HCT116 (cell line): ENCODE measurements around the gene EXOSC9.

ENCODE experiments used
- EZH2 ChIP-seq: fragments of 200-600 bp; sonication (generic); IDR thresholded peaks from 2 replicates; pipeline ENCODE4 v1.6.1; 2017; ENCODE audit warnings: antibody characterized with exemption, mixed run types
- EZH2phosphoT487 ChIP-seq: fragments of 200-600 bp; IDR thresholded peaks from 2 replicates; pipeline ENCODE4 v1.6.1; 2018; ENCODE audit warnings: antibody characterized with exemption, borderline replicate concordance
- JUND ChIP-seq: IDR thresholded peaks from 2 replicates; pipeline ENCODE4 v1.6.1; 2012
- POLR2AphosphoS5 ChIP-seq: IDR thresholded peaks from 2 replicates; pipeline ENCODE4 v1.6.1; 2011; ENCODE audit warnings: mild to moderate bottlenecking, low read depth, low read length, moderate library complexity
- RAD21 ChIP-seq: IDR thresholded peaks from 2 replicates; pipeline ENCODE4 v1.6.1; 2012; ENCODE audit warnings: low read depth, mild to moderate bottlenecking
- SIN3A ChIP-seq: IDR thresholded peaks from 2 replicates; pipeline ENCODE4 v1.6.1; 2012; ENCODE audit warnings: low read depth
- SP1 ChIP-seq: IDR thresholded peaks from 2 replicates; pipeline ENCODE4 v1.6.1; 2012; ENCODE audit warnings: low read depth
- YY1 ChIP-seq: IDR thresholded peaks from 2 replicates; pipeline ENCODE4 v1.6.1; 2011; ENCODE audit warnings: low read length, low read depth, moderate library complexity, mild to moderate bottlenecking; ENCODE audit not compliant: insufficient replicate concordance; ENCODE audit errors: extremely low read depth
- ZNF274 ChIP-seq: fragments of 200-500 bp; sonication (Bioruptor generic); IDR thresholded peaks from 2 replicates; pipeline ENCODE4 v1.6.1; 2014; ENCODE audit warnings: mild to moderate bottlenecking, low read depth, low read length, inconsistent platforms
- TF ChIP-seq, protein P1 (sequence below), 3 experiments: fragments of 200-600 bp in 1 of 3; sonication (generic) in 1 of 3; IDR thresholded peaks in 2 of 3; conservative IDR thresholded peaks in 1 of 3; 2 replicates each; pipeline ENCODE4 v1.5.1; 2012 to 2017; ENCODE audit warnings: low read depth in 2 of 3, low read length in 2 of 3, antibody characterized with exemption in 1 of 3, borderline replicate concordance in 1 of 3, control low read depth in 1 of 3, mild to moderate bottlenecking in 1 of 3, mixed read lengths in 1 of 3, mixed run types in 1 of 3, moderate library complexity in 1 of 3; ENCODE audit not compliant: insufficient read depth in 1 of 3
- TF ChIP-seq, protein P2 (sequence below): IDR thresholded peaks from 2 replicates; pipeline ENCODE4 v1.6.1; 2012
- TF ChIP-seq, protein P3 (sequence below): IDR thresholded peaks from 2 replicates; pipeline ENCODE4 v1.6.1; 2012
- TF ChIP-seq, protein P4 (sequence below): IDR thresholded peaks from 2 replicates; pipeline ENCODE4 v1.6.1; 2012; ENCODE audit warnings: low read depth

DNA sequence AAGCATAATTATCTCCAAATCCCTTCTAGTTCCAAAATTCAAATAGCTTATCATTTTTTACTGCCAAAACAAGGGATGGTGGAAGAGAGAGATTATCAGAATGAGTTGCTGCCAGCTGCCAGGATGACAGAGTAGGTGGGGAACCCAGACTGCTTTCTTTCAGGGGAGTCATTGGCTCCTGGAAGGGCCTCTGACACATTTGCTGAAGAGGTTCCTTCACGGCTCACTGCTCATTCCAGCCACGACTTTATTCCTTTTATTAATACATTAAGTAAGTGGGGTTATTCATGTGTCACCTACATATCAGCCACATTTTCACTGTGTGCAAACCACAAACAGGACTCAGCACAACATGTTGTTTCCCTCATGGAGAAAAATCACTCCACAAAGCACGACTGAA lies 23.5 kb upstream of the EXOSC9 start:
- TF ChIP-seq SIN3A, result no peak
- TF ChIP-seq EZH2phosphoT487, result no peak
- no peak for TF ChIP-seq ZNF274
- TF ChIP-seq, protein P1, sequence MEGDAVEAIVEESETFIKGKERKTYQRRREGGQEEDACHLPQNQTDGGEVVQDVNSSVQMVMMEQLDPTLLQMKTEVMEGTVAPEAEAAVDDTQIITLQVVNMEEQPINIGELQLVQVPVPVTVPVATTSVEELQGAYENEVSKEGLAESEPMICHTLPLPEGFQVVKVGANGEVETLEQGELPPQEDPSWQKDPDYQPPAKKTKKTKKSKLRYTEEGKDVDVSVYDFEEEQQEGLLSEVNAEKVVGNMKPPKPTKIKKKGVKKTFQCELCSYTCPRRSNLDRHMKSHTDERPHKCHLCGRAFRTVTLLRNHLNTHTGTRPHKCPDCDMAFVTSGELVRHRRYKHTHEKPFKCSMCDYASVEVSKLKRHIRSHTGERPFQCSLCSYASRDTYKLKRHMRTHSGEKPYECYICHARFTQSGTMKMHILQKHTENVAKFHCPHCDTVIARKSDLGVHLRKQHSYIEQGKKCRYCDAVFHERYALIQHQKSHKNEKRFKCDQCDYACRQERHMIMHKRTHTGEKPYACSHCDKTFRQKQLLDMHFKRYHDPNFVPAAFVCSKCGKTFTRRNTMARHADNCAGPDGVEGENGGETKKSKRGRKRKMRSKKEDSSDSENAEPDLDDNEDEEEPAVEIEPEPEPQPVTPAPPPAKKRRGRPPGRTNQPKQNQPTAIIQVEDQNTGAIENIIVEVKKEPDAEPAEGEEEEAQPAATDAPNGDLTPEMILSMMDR (IDR thresholded peaks at IDR 0.05 in 2 of 3, conservative IDR thresholded peaks at IDR 0.05 in 1 of 3; ENCODE audit: borderline replicate concordance in 1 of 3, insufficient read depth in 1 of 3, low read depth in 2 of 3, low read length in 2 of 3), result no peak
- no peak for TF ChIP-seq EZH2
- TF ChIP-seq POLR2AphosphoS5, result no peak
- TF ChIP-seq RAD21, result no peak
- no peak for TF ChIP-seq YY1
- TF ChIP-seq, protein P2, sequence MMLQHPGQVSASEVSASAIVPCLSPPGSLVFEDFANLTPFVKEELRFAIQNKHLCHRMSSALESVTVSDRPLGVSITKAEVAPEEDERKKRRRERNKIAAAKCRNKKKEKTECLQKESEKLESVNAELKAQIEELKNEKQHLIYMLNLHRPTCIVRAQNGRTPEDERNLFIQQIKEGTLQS, result no peak
- TF ChIP-seq, protein P3, sequence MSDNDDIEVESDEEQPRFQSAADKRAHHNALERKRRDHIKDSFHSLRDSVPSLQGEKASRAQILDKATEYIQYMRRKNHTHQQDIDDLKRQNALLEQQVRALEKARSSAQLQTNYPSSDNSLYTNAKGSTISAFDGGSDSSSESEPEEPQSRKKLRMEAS, result no peak
- no peak for TF ChIP-seq SP1
- TF ChIP-seq, protein P4, sequence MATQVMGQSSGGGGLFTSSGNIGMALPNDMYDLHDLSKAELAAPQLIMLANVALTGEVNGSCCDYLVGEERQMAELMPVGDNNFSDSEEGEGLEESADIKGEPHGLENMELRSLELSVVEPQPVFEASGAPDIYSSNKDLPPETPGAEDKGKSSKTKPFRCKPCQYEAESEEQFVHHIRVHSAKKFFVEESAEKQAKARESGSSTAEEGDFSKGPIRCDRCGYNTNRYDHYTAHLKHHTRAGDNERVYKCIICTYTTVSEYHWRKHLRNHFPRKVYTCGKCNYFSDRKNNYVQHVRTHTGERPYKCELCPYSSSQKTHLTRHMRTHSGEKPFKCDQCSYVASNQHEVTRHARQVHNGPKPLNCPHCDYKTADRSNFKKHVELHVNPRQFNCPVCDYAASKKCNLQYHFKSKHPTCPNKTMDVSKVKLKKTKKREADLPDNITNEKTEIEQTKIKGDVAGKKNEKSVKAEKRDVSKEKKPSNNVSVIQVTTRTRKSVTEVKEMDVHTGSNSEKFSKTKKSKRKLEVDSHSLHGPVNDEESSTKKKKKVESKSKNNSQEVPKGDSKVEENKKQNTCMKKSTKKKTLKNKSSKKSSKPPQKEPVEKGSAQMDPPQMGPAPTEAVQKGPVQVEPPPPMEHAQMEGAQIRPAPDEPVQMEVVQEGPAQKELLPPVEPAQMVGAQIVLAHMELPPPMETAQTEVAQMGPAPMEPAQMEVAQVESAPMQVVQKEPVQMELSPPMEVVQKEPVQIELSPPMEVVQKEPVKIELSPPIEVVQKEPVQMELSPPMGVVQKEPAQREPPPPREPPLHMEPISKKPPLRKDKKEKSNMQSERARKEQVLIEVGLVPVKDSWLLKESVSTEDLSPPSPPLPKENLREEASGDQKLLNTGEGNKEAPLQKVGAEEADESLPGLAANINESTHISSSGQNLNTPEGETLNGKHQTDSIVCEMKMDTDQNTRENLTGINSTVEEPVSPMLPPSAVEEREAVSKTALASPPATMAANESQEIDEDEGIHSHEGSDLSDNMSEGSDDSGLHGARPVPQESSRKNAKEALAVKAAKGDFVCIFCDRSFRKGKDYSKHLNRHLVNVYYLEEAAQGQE, result no peak
- no peak for TF ChIP-seq JUND
